PFSK-1 (cell line): ENCODE measurements around the gene ARHGAP25.

Source experiments
- POLR2AphosphoS5 ChIP-seq: IDR thresholded peaks from 2 replicates; pipeline ENCODE4 v1.6.1; 2012; ENCODE audit warnings: low read depth, mild to moderate bottlenecking, control low read depth, low read length, moderate library complexity
- REST ChIP-seq, 2 experiments: IDR thresholded peaks; 2 replicates each; pipeline versions ENCODE4 v1.6.1 to v1.8.0; 2011 to 2012; ENCODE audit warnings: low read depth in 2 of 2, low read length in 2 of 2, control low read depth in 1 of 2, inconsistent platforms in 1 of 2, mild to moderate bottlenecking in 1 of 2, moderate library complexity in 1 of 2; ENCODE audit not compliant: insufficient read depth in 1 of 2

GRCh38 chr2:68798569-68798968 is 64.0 kb downstream of the ARHGAP25 start:
- TF ChIP-seq REST (IDR thresholded peaks at IDR 0.05; ENCODE audit: insufficient read depth in 1 of 2, low read depth in 2 of 2, low read length in 2 of 2): no peak
- no peak for TF ChIP-seq POLR2AphosphoS5
